HCT116 (cell line): ENCODE measurements around the gene PLEKHM3. TPM values are rescaled to one million over a fixed set of nuclear protein-coding genes. Genes with fewer than 3 reads are reported as not detected.

ENCODE experiments used
- ATAC-seq: fragments of 200-7000 bp; cut with Tn5 transposase; 2 replicates; pipeline ENCODE4 v1.9.1; 2020; ENCODE audit warnings: mild to moderate bottlenecking, moderate library complexity
- BruUV-seq: library from RNA; stranded (reverse); fragments of 400-500 nt; replicated peaks from 2 replicates; lab custom pipeline; 2021; lab: Mats Ljungman, UMichigan
- CTCF ChIA-PET: fragments of 300-600 bp; sonication (Branson Sonifier 250); formaldehyde crosslinking; loops from one replicate; lab custom pipeline; 2021; ENCODE audit warnings: antibody characterized with exemption; lab: Charles Lee
- POLR2A ChIA-PET: fragments of 300-600, 350-600 bp; sonication (Branson Sonifier 250); formaldehyde crosslinking; loops from one replicate; lab custom pipeline; 2021; ENCODE audit warnings: antibody characterized with exemption; lab: Charles Lee
- RAD21 ChIA-PET, 2 experiments: fragments of 300-600 bp; sonication (Branson Sonifier 250); formaldehyde crosslinking; loops; one replicate each; lab custom pipeline; 2023; ENCODE audit warnings: low total read pairs in 2 of 2; ENCODE audit not compliant: uncharacterized antibody in 2 of 2, unreplicated experiment in 2 of 2, low non-redundant PET in 1 of 2; lab: Charles Lee
- DNase-seq: peaks from one replicate; pipeline ENCODE4 v3.0.0-alpha.2; 2010; ENCODE audit warnings: low read depth, low spot score
- H2AFZ ChIP-seq: fragments of 200-600 bp; shearing (Covaris generic), sonication (generic); 2 replicates; pipeline ENCODE4 v1.6.1; 2017; ENCODE audit warnings: low read depth, mixed run types, mixed read lengths, antibody characterized with exemption, low read length; ENCODE audit not compliant: poor library complexity, severe bottlenecking
- H3K27ac ChIP-seq: 2 replicates; pipeline ENCODE4 v1.5.1; 2012; ENCODE audit warnings: low read depth, low read length
- H3K27me3 ChIP-seq: fragments of 200-600 bp; sonication (generic); 2 replicates; pipeline ENCODE4 v1.6.1; 2016; ENCODE audit warnings: mixed run types, low read length, mixed read lengths; ENCODE audit not compliant: insufficient read depth
- H3K36me3 ChIP-seq, 2 experiments: fragments of 200-500 bp in 1 of 2; fragments of 200-600 bp in 1 of 2; sonication (Bioruptor generic) in 1 of 2; sonication (generic) in 1 of 2; 2 replicates each; pipeline versions ENCODE4 v1.5.1 to v1.6.1; 2014 to 2016; ENCODE audit warnings: low read length in 2 of 2, inconsistent platforms in 1 of 2, mixed read lengths in 1 of 2, mixed run types in 1 of 2; ENCODE audit not compliant: insufficient read depth in 2 of 2, control insufficient read depth in 1 of 2
- H3K4me1 ChIP-seq, 2 experiments: fragments of 200-600 bp in 1 of 2; sonication (generic) in 1 of 2; 2 replicates each; pipeline versions ENCODE4 v1.5.1 to v1.6.1; 2012 to 2017; ENCODE audit warnings: low read length in 2 of 2, inconsistent platforms in 1 of 2, mild to moderate bottlenecking in 1 of 2, mixed read lengths in 1 of 2, mixed run types in 1 of 2, moderate library complexity in 1 of 2; ENCODE audit not compliant: insufficient read depth in 2 of 2, control insufficient read depth in 1 of 2
- H3K4me2 ChIP-seq: fragments of 200-600 bp; sonication (generic); 2 replicates; pipeline ENCODE4 v1.6.1; 2017; ENCODE audit warnings: mixed run types, low read length, mixed read lengths
- H3K4me3 ChIP-seq, 2 experiments: fragments of 200-600 bp in 1 of 2; sonication (generic) in 1 of 2; replicated peaks in 1 of 2; 2 replicates each; pipeline ENCODE4 v1.5.1; 2011 to 2016; ENCODE audit warnings: low read length in 2 of 2, control low read depth in 1 of 2, low read depth in 1 of 2, mild to moderate bottlenecking in 1 of 2, mixed read lengths in 1 of 2, mixed run types in 1 of 2
- H3K79me2 ChIP-seq: fragments of 200-600 bp; sonication (generic); 2 replicates; pipeline ENCODE4 v1.6.1; 2017; ENCODE audit warnings: mild to moderate bottlenecking, mixed run types, low read length, moderate library complexity, mixed read lengths; ENCODE audit not compliant: insufficient read depth
- H3K9ac ChIP-seq: fragments of 200-600 bp; sonication (generic); 2 replicates; pipeline ENCODE4 v1.6.1; 2016; ENCODE audit warnings: low read length, mixed read lengths
- H3K9me2 ChIP-seq: fragments of 200-600 bp; sonication (generic), shearing (Covaris generic); 2 replicates; pipeline ENCODE4 v1.6.1; 2017; ENCODE audit warnings: mixed run types, mild to moderate bottlenecking, moderate library complexity; ENCODE audit not compliant: insufficient read depth
- H3K9me3 ChIP-seq, 2 experiments: fragments of 200-500 bp in 1 of 2; fragments of 200-600 bp in 1 of 2; sonication (Bioruptor generic) in 1 of 2; sonication (generic) in 1 of 2; 2 replicates each; pipeline ENCODE4 v1.6.1; 2014 to 2017; ENCODE audit warnings: low read length in 2 of 2, mixed read lengths in 2 of 2, inconsistent platforms in 1 of 2, low read depth in 1 of 2, mild to moderate bottlenecking in 1 of 2, mixed run types in 1 of 2, moderate library complexity in 1 of 2; ENCODE audit not compliant: control insufficient read depth in 1 of 2, insufficient read depth in 1 of 2
- H4K20me1 ChIP-seq: fragments of 200-600 bp; sonication (generic), shearing (Covaris generic); 2 replicates; pipeline ENCODE4 v1.6.1; 2017; ENCODE audit warnings: mixed run types, mild to moderate bottlenecking, moderate library complexity; ENCODE audit not compliant: insufficient read depth
- CBX3 ChIP-seq: IDR thresholded peaks from 2 replicates; pipeline ENCODE4 v1.6.1; 2012; ENCODE audit warnings: low read depth
- CEBPB ChIP-seq: IDR thresholded peaks from 2 replicates; pipeline ENCODE4 v1.6.1; 2012; ENCODE audit warnings: low read depth
- EGR1 ChIP-seq: IDR thresholded peaks from 2 replicates; pipeline ENCODE4 v1.6.1; 2012; ENCODE audit warnings: low read depth
- EZH2 ChIP-seq: fragments of 200-600 bp; sonication (generic); IDR thresholded peaks from 2 replicates; pipeline ENCODE4 v1.6.1; 2017; ENCODE audit warnings: antibody characterized with exemption, mixed run types
- EZH2phosphoT487 ChIP-seq: fragments of 200-600 bp; IDR thresholded peaks from 2 replicates; pipeline ENCODE4 v1.6.1; 2018; ENCODE audit warnings: antibody characterized with exemption, borderline replicate concordance
- FOSL1 ChIP-seq: IDR thresholded peaks from 2 replicates; pipeline ENCODE4 v1.6.1; 2012; ENCODE audit warnings: low read depth
- JUND ChIP-seq: IDR thresholded peaks from 2 replicates; pipeline ENCODE4 v1.6.1; 2012
- POLR2A ChIP-seq: IDR thresholded peaks from 2 replicates; pipeline ENCODE4 v1.7.0; 2011; ENCODE audit warnings: borderline replicate concordance; ENCODE audit not compliant: insufficient read depth, insufficient read length; ENCODE audit errors: extremely low read depth
- POLR2AphosphoS5 ChIP-seq: IDR thresholded peaks from 2 replicates; pipeline ENCODE4 v1.6.1; 2011; ENCODE audit warnings: mild to moderate bottlenecking, low read depth, low read length, moderate library complexity
- RAD21 ChIP-seq: IDR thresholded peaks from 2 replicates; pipeline ENCODE4 v1.6.1; 2012; ENCODE audit warnings: low read depth, mild to moderate bottlenecking
- SP1 ChIP-seq: IDR thresholded peaks from 2 replicates; pipeline ENCODE4 v1.6.1; 2012; ENCODE audit warnings: low read depth
- SRF ChIP-seq: IDR thresholded peaks from 2 replicates; pipeline ENCODE4 v1.6.1; 2012; ENCODE audit warnings: low read depth
- ZNF274 ChIP-seq: fragments of 200-500 bp; sonication (Bioruptor generic); IDR thresholded peaks from 2 replicates; pipeline ENCODE4 v1.6.1; 2014; ENCODE audit warnings: mild to moderate bottlenecking, low read depth, low read length, inconsistent platforms
- intact Hi-C: fragments of 100-400 bp; cut with micrococcal nuclease; formaldehyde crosslinking; loops from 2 replicates; pipeline ENCODE4 v1.10.0; 2022
- total RNA-seq: library from RNA; stranded (reverse); gene quantifications from one replicate; pipeline ENCODE4 v1.2.1, GENCODE V29; 2021; ENCODE audit not compliant: unreplicated experiment
- TF ChIP-seq, protein P1 (sequence below): IDR thresholded peaks from 2 replicates; pipeline ENCODE4 v1.6.1; 2012
- TF ChIP-seq, protein P2 (sequence below): IDR thresholded peaks from 2 replicates; pipeline ENCODE4 v1.6.1; 2012; ENCODE audit warnings: low read depth

Gene PLEKHM3
- total RNA-seq, 1 experiment from 2014 or later = 6.3 TPM

DNA sequence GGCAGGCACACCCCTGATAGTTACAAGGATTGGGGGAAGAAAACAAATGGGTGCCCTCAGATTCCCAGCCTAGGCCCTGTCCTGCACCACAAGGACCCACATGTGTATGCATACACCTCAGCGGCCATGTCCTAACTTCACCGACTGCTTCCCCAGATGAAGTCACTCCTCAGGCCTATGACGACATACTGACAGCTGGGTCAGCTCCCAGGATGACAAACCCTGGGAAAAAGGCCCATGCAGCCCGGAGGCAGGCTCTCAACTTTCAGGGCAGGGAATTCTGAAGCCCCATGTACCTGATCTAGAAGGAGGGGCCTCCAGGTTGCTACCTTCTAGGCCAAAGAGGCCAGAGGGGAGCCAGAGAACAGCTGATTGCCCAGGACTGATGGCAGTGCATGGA is 11.0 kb upstream of the PLEKHM3 start:
- Histone ChIP-seq H3K79me2 (no peaks in the 10 kb centered on the region), H3K9me2 (no peaks in the 10 kb centered on the region), H3K27me3 (no peaks in the 10 kb centered on the region), H2AFZ (no peak overlapping the region), H4K20me1 (no peaks in the 10 kb centered on the region), H3K4me2 (no peak overlapping the region)
- no peak for TF ChIP-seq ZNF274
- TF ChIP-seq POLR2A = no peak
- no peak for TF ChIP-seq EZH2phosphoT487
- TF ChIP-seq, protein P1, sequence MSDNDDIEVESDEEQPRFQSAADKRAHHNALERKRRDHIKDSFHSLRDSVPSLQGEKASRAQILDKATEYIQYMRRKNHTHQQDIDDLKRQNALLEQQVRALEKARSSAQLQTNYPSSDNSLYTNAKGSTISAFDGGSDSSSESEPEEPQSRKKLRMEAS = no peak
- TF ChIP-seq RAD21 = no peak
- TF ChIP-seq POLR2AphosphoS5 = no peak
- no peak for TF ChIP-seq EZH2
- TF ChIP-seq SRF = no peak
- no peak for TF ChIP-seq JUND
- TF ChIP-seq, all 23 proteins: peak for 0
- ATAC-seq = no peak
- BruUV-seq = no TSS peak
- H3K36me3 ChIP-seq = no peaks in the 10 kb centered on the region
- H3K9me3 ChIP-seq = no peaks in the 10 kb centered on the region
- DNase-seq = no peak
- RAD21 ChIA-PET = no interaction called here
- CTCF ChIA-PET = no interaction called here
- H3K4me3 ChIP-seq = no peak overlapping the region
- H3K27ac ChIP-seq = no peak overlapping the region
- peaks cover 0 to 12% of the 10 kb centered on the region in 2 experiments; a peak in 2 of 4 replicates for H3K4me1 ChIP-seq
- POLR2A ChIA-PET = no interaction called here
- no peak overlapping the region for H3K9ac ChIP-seq
- intact Hi-C loops = loop anchor here (10.0 kb wide), 1 partner anchor 502 kb away; no protein-coding TSS in a partner anchor

- Histone ChIP-seq H3K4me2 (no peak overlapping the region), H4K20me1 (no peaks in the 10 kb centered on the region), H3K9me3 (no peaks in the 10 kb centered on the region), H3K27ac (no peak overlapping the region), H2AFZ (peak overlapping the region; percentile 90), H3K4me3 (no peak overlapping the region), H3K9me2 (no peaks in the 10 kb centered on the region), H3K9ac (no peak overlapping the region), H3K27me3 (no peaks in the 10 kb centered on the region), H3K79me2 (no peaks in the 10 kb centered on the region), H3K36me3 (no peaks in the 10 kb centered on the region), H3K4me1 (peaks cover 0 to 7% of the 10 kb centered on the region in 2 experiments; a peak in 2 of 4 replicates)
- TF ChIP-seq CEBPB (no peak), EZH2 (no peak), FOSL1 (no peak), ZNF274 (no peak), CBX3 (no peak), POLR2AphosphoS5 (no peak), EGR1 (no peak), SP1 (no peak), EZH2phosphoT487 (no peak), JUND (no peak; the same call in 1 of the 2 replicates)
- TF ChIP-seq, protein P2, sequence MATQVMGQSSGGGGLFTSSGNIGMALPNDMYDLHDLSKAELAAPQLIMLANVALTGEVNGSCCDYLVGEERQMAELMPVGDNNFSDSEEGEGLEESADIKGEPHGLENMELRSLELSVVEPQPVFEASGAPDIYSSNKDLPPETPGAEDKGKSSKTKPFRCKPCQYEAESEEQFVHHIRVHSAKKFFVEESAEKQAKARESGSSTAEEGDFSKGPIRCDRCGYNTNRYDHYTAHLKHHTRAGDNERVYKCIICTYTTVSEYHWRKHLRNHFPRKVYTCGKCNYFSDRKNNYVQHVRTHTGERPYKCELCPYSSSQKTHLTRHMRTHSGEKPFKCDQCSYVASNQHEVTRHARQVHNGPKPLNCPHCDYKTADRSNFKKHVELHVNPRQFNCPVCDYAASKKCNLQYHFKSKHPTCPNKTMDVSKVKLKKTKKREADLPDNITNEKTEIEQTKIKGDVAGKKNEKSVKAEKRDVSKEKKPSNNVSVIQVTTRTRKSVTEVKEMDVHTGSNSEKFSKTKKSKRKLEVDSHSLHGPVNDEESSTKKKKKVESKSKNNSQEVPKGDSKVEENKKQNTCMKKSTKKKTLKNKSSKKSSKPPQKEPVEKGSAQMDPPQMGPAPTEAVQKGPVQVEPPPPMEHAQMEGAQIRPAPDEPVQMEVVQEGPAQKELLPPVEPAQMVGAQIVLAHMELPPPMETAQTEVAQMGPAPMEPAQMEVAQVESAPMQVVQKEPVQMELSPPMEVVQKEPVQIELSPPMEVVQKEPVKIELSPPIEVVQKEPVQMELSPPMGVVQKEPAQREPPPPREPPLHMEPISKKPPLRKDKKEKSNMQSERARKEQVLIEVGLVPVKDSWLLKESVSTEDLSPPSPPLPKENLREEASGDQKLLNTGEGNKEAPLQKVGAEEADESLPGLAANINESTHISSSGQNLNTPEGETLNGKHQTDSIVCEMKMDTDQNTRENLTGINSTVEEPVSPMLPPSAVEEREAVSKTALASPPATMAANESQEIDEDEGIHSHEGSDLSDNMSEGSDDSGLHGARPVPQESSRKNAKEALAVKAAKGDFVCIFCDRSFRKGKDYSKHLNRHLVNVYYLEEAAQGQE = no peak
- ATAC-seq (no peak), DNase-seq (no peak)
- RAD21 ChIA-PET = interaction anchor here in 1 of 2 experiments (1.8 kb wide), 1 partner anchor 289 kb away, joined by 5 read pairs; no protein-coding TSS in a partner anchor
- intact Hi-C loops = loop anchor here (1.0 to 10.0 kb wide), 2 partner anchors 288 to 500 kb away; no protein-coding TSS in a partner anchor
- POLR2A ChIA-PET = interaction anchor here (1.5 kb wide), 1 partner anchor 10 kb away, joined by 3 read pairs; the partner anchor contains the start of gene PLEKHM3
- CTCF ChIA-PET = interaction anchor here (1.4 to 2.1 kb wide), 2 partner anchors 289 to 408 kb away, joined by 9 to 15 read pairs; no protein-coding TSS in a partner anchor
- no TSS peak for BruUV-seq
Measured at GRCh38 chr2:208034503-208035140, 9.3 kb upstream of the PLEKHM3 start.
